GM23338 (cell line): ENCODE measurements around the gene B4GALT1.

Experiments used
- CTCF ChIP-seq, 2 experiments: fragments of 200-600 bp in 1 of 2; sonication (generic) in 1 of 2; conservative IDR thresholded peaks; 2 replicates each; pipeline versions ENCODE4 v1.5.1 to v1.6.1; 2016 to 2017; ENCODE audit warnings: antibody characterized with exemption in 2 of 2, low read depth in 2 of 2, mild to moderate bottlenecking in 2 of 2, moderate library complexity in 1 of 2
- EZH2 ChIP-seq: fragments of 200-600 bp; sonication (generic); IDR thresholded peaks from one replicate; pipeline ENCODE4 v1.8.0; 2017; ENCODE audit warnings: antibody characterized with exemption, mild to moderate bottlenecking, low read depth; ENCODE audit not compliant: unreplicated experiment
- POLR2AphosphoS5 ChIP-seq: IDR thresholded peaks from 2 replicates; pipeline ENCODE4 v1.6.1; 2016; ENCODE audit warnings: antibody characterized with exemption, low read depth

- TF ChIP-seq CTCF (conservative IDR thresholded peaks at IDR 0.05; ENCODE audit: low read depth in 2 of 2) (no peak), POLR2AphosphoS5 (no peak), EZH2 (no peak)
These were observed 881 bp upstream of the B4GALT1 start for GRCh38 chr9:33167972-33168461.
